Hepatocyte (in vitro differentiated cells): Measurements from ENCODE around the gene MFSD8.

ENCODE experiments used
- EZH2 ChIP-seq: fragments of 200-600 bp; sonication (generic); IDR thresholded peaks from 2 replicates; pipeline ENCODE4 v1.6.1; 2016; ENCODE audit warnings: antibody characterized with exemption, mild to moderate bottlenecking, borderline replicate concordance
- TF ChIP-seq, protein P1 (sequence below): fragments of 200-600 bp; sonication (generic); IDR thresholded peaks from 2 replicates; pipeline ENCODE4 v1.5.1; 2016; ENCODE audit warnings: antibody characterized with exemption, mild to moderate bottlenecking; ENCODE audit not compliant: poor library complexity

DNA sequence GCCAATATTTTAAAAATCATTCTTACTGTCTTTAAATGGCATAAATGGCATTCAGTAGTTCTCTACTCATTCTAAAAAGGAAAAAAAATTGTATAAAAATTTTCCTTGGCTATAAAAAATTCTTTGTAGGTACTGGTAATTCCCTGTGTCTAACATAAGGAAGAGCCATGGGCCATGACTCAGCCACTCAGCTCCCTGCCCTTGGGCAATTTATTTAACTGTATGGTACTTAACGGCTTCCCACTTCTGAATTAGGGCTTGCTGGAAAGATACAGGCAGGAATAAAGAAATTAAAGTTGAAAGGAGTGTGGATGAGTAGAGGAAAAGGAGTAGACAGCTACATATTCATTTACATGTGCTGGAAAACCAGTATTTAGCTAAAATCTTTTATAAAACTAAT, 30.8 kb upstream of the MFSD8 start:
- TF ChIP-seq, protein P1, sequence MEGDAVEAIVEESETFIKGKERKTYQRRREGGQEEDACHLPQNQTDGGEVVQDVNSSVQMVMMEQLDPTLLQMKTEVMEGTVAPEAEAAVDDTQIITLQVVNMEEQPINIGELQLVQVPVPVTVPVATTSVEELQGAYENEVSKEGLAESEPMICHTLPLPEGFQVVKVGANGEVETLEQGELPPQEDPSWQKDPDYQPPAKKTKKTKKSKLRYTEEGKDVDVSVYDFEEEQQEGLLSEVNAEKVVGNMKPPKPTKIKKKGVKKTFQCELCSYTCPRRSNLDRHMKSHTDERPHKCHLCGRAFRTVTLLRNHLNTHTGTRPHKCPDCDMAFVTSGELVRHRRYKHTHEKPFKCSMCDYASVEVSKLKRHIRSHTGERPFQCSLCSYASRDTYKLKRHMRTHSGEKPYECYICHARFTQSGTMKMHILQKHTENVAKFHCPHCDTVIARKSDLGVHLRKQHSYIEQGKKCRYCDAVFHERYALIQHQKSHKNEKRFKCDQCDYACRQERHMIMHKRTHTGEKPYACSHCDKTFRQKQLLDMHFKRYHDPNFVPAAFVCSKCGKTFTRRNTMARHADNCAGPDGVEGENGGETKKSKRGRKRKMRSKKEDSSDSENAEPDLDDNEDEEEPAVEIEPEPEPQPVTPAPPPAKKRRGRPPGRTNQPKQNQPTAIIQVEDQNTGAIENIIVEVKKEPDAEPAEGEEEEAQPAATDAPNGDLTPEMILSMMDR, result no peak
- TF ChIP-seq EZH2, result no peak
